A549 (cell line): ENCODE measurements around the gene ITPR3. TPM values are rescaled to one million over a fixed set of nuclear protein-coding genes. Genes with fewer than 3 reads are reported as not detected.

Source experiments
- ATAC-seq, 2 experiments: fragments of 200-7000 bp in 1 of 2; fragments of >200 bp in 1 of 2; cut with Nextera tagmentation in 1 of 2; cut with Tn5 transposase in 1 of 2; 3 replicates each; pipeline versions ENCODE4 v1.8.0 to v1.9.1; 2018 to 2020; ENCODE audit warnings: mild to moderate bottlenecking in 1 of 2, moderate library complexity in 1 of 2
- CTCF ChIA-PET: fragments of 300-600 bp; sonication (Branson Sonifier 250); formaldehyde crosslinking; extraction: SDS; loops from one replicate; lab custom pipeline; 2021; ENCODE audit warnings: antibody characterized with exemption, inconsistent platforms; lab: Yijun Ruan, JAX
- POLR2A ChIA-PET: fragments of 350-600 bp; formaldehyde crosslinking; extraction: SDS; loops from one replicate; lab custom pipeline; 2021; ENCODE audit warnings: antibody characterized with exemption, inconsistent platforms; lab: Yijun Ruan, JAX
- DNase-seq, 2 experiments: peaks; one replicate each; pipeline versions ENCODE4 v3.0.0 to v3.0.0-alpha.2; 2011 to 2016; ENCODE audit warnings: low read depth in 1 of 2, low spot score in 1 of 2
- FAIRE-seq: peaks from 2 replicates; lab custom pipeline; 2011; peaks lifted over from hg19 to GRCh38; lab: Jason Lieb, UNC
- H3K27ac ChIP-seq, 2 experiments: fragments of >200 bp; sonication (Bioruptor Twin); formaldehyde crosslinking; 3 replicates each; pipeline ENCODE4 v1.5.1; 2016 to 2017
- H3K4me1 ChIP-seq: fragments of >200 bp; sonication (Bioruptor Twin); formaldehyde crosslinking; 3 replicates; pipeline ENCODE4 v1.6.1; 2016
- H3K4me2 ChIP-seq: fragments of >200 bp; sonication (Bioruptor Twin); formaldehyde crosslinking; 3 replicates; pipeline ENCODE4 v1.6.1; 2016
- H3K4me3 ChIP-seq: fragments of >200 bp; sonication (Bioruptor Twin); formaldehyde crosslinking; 3 replicates; pipeline ENCODE4 v1.5.1; 2016
- H3K9me3 ChIP-seq: fragments of >200 bp; sonication (Bioruptor Twin); formaldehyde crosslinking; 3 replicates; pipeline ENCODE4 v1.6.1; 2016
- ATOH8 ChIP-seq: fragments of 250-450 bp; sonication (Bioruptor Pico); IDR thresholded peaks from 2 replicates; pipeline ENCODE4 v1.5.0; 2020; ENCODE audit warnings: low read depth, mild to moderate bottlenecking, moderate library complexity
- CBX2 ChIP-seq: fragments of 200-600 bp; sonication (generic); IDR thresholded peaks from 2 replicates; pipeline ENCODE4 v1.6.1; 2016; ENCODE audit warnings: low read depth, mild to moderate bottlenecking, borderline replicate concordance
- CHD4 ChIP-seq: fragments of 200-600 bp; sonication (generic); IDR thresholded peaks from 2 replicates; pipeline ENCODE4 v1.6.1; 2016; ENCODE audit warnings: antibody characterized with exemption, mild to moderate bottlenecking, borderline replicate concordance
- E2F6 ChIP-seq: IDR thresholded peaks from 2 replicates; pipeline ENCODE4 v1.6.1; 2012; ENCODE audit warnings: low read depth, borderline replicate concordance
- ELK1 ChIP-seq: fragments of 150-350 bp; IDR thresholded peaks from 2 replicates; pipeline ENCODE4 v1.6.1; 2014; ENCODE audit warnings: low read depth, mild to moderate bottlenecking, low read length
- EP300 ChIP-seq, 2 experiments: fragments of >200 bp; sonication (Bioruptor Twin); formaldehyde crosslinking; IDR thresholded peaks; 2 replicates in 1 of 2; 3 replicates in 1 of 2; pipeline ENCODE4 v1.6.1; 2016 to 2017
- FOXS1 ChIP-seq: fragments of 250-450 bp; sonication (Bioruptor Pico); IDR thresholded peaks from 2 replicates; pipeline ENCODE4 v1.5.0; 2020; ENCODE audit warnings: mild to moderate bottlenecking, moderate library complexity
- GATA3 ChIP-seq: IDR thresholded peaks from 2 replicates; pipeline ENCODE4 v1.6.1; 2012; ENCODE audit warnings: borderline replicate concordance
- HEYL ChIP-seq: fragments of 250-450 bp; sonication (Bioruptor Pico); IDR thresholded peaks from 2 replicates; pipeline ENCODE4 v1.8.0; 2021; ENCODE audit warnings: mild to moderate bottlenecking, moderate library complexity
- HOXA7 ChIP-seq: fragments of 250-450 bp; sonication (Bioruptor Pico); IDR thresholded peaks from 2 replicates; pipeline ENCODE4 v1.5.0; 2020; ENCODE audit warnings: mild to moderate bottlenecking, moderate library complexity
- HOXB13 ChIP-seq: fragments of 250-450 bp; sonication (Bioruptor Pico); IDR thresholded peaks from 2 replicates; pipeline ENCODE4 v1.5.0; 2020; ENCODE audit warnings: low read depth, mild to moderate bottlenecking, moderate library complexity
- HOXB5 ChIP-seq: fragments of 250-450 bp; sonication (Bioruptor Pico); IDR thresholded peaks from 2 replicates; pipeline ENCODE4 v1.5.0; 2020; ENCODE audit warnings: mild to moderate bottlenecking, moderate library complexity
- JUN ChIP-seq, 2 experiments: fragments of >200 bp; sonication (Bioruptor Twin); formaldehyde crosslinking; IDR thresholded peaks; 2 replicates in 1 of 2; 3 replicates in 1 of 2; pipeline ENCODE4 v1.6.1; 2016 to 2017
- KDM1A ChIP-seq: fragments of 200-600 bp; sonication (generic); IDR thresholded peaks from 2 replicates; pipeline ENCODE4 v1.6.1; 2016; ENCODE audit warnings: low read depth, mild to moderate bottlenecking
- MYC ChIP-seq: IDR thresholded peaks from 2 replicates; pipeline ENCODE4 v1.6.1; 2012; ENCODE audit warnings: mild to moderate bottlenecking, inconsistent platforms, low read length, improper control_type of control experiment, borderline replicate concordance
- NR3C1 ChIP-seq: fragments of >200 bp; sonication (Bioruptor Twin); formaldehyde crosslinking; IDR thresholded peaks from 3 replicates; pipeline ENCODE4 v1.6.1; 2017
- POLR2A ChIP-seq: IDR thresholded peaks from 2 replicates; pipeline ENCODE4 v1.6.1; 2012; ENCODE audit warnings: mild to moderate bottlenecking, low read length
- POLR2AphosphoS2 ChIP-seq: conservative IDR thresholded peaks from 2 replicates; pipeline ENCODE4 v1.6.1; 2012; ENCODE audit warnings: low read length, improper control_type of control experiment, inconsistent platforms
- RARB ChIP-seq: fragments of 250-450 bp; sonication (Bioruptor Pico); IDR thresholded peaks from 2 replicates; pipeline ENCODE4 v1.8.0; 2021; ENCODE audit warnings: mild to moderate bottlenecking, moderate library complexity
- REST ChIP-seq: fragments of 200-600 bp; sonication (generic); IDR thresholded peaks from 2 replicates; pipeline ENCODE4 v1.6.1; 2016; ENCODE audit warnings: antibody characterized with exemption, mild to moderate bottlenecking, moderate library complexity
- RFX5 ChIP-seq: fragments of 450-650 bp; IDR thresholded peaks from 2 replicates; pipeline ENCODE4 v1.7.1; 2014; ENCODE audit warnings: antibody characterized with exemption, mild to moderate bottlenecking, moderate library complexity
- SREBF2 ChIP-seq: fragments of 450-650 bp; IDR thresholded peaks from 2 replicates; pipeline ENCODE4 v1.6.1; 2014; ENCODE audit warnings: mild to moderate bottlenecking, moderate library complexity
- TFCP2L1 ChIP-seq: fragments of 250-450 bp; sonication (Bioruptor Pico); IDR thresholded peaks from 2 replicates; pipeline ENCODE4 v1.5.0; 2021; ENCODE audit warnings: mild to moderate bottlenecking
- ZC3H11A ChIP-seq: fragments of 450-650 bp; IDR thresholded peaks from 2 replicates; pipeline ENCODE4 v1.6.1; 2014; ENCODE audit warnings: antibody characterized with exemption, mild to moderate bottlenecking
- ZFP36 ChIP-seq: fragments of 450-650 bp; IDR thresholded peaks from 2 replicates; pipeline ENCODE4 v1.6.1; 2014; ENCODE audit warnings: borderline replicate concordance; ENCODE audit not compliant: partially characterized antibody
- ZNF302 ChIP-seq: fragments of 250-450 bp; sonication (Bioruptor Pico); IDR thresholded peaks from 2 replicates; pipeline ENCODE4 v1.9.0; 2021; ENCODE audit warnings: inconsistent platforms, mild to moderate bottlenecking, moderate library complexity
- WGBS: methylation state at CpG from one replicate; pipeline ENCODE4 v1.1.6; 2017; ENCODE audit errors: missing lambda C conversion rate; 5-methylcytosine and 5-hydroxymethylcytosine counted together
- polyA plus RNA-seq, 4 experiments: library from polyadenylated mRNA; depleted of rRNA in 3 of 4; stranded (reverse); fragments of >200 nt; fragmentation: RNase III in 1 of 4; extraction: RNeasy Plus Mini Kit Qiagen cat#74134 plus additional on column Dnase treatment in 1 of 4; gene quantifications; 2 replicates in 3 of 4; 3 replicates in 1 of 4; pipeline ENCODE4 v1.2.3, GENCODE V29; 2011 to 2017

Gene ITPR3
- polyA plus RNA-seq, 2 of the 4 experiments (the other 2 are of a cell fraction) = 17.6 to 20.8 TPM

GRCh38 chr6:33610779-33611732 is 10.1 kb upstream of the ITPR3 start:
- POLR2A ChIA-PET = no interaction called here
- Histone ChIP-seq H3K9me3 (no peaks in the 10 kb centered on the region), H3K4me1 (peaks cover 72% of the 10 kb centered on the region), H3K27ac (peak overlapping the region in 1 of 2 experiments; percentile 88; a peak in 3 of 6 replicates), H3K4me2 (no peak overlapping the region), H3K4me3 (no peak overlapping the region)
- TF ChIP-seq ZC3H11A (no peak), CBX2 (no peak), HOXB5 (CRISPR knock-in tag) (no peak), HOXB13 (no peak), NR3C1 (no peak), REST (no peak), HEYL (CRISPR knock-in tag) (no peak), ZFP36 (no peak), FOXS1 (CRISPR knock-in tag) (no peak), TFCP2L1 (CRISPR knock-in tag) (no peak)
- DNase-seq (no peak), FAIRE-seq (no peak), ATAC-seq (peak in 1 of 2 experiments; percentile 13; a peak in 1 of 6 replicates)
- WGBS = 92% methylated on average over 12 of the region's 22 CpGs
- CTCF ChIA-PET = interaction anchor here (0.6 to 2.2 kb wide), 7 partner anchors 21 to 91 kb away, joined by 3 to 13 read pairs (median 3); no protein-coding TSS in a partner anchor

- peak overlapping the region; percentile 36 for H3K4me2 ChIP-seq
Measured at GRCh38 chr6:33613146-33613794, 7.9 kb upstream of the ITPR3 start.

GRCh38 chr6:33613795-33614168 is 7.3 kb upstream of the ITPR3 start:
- H3K27ac ChIP-seq = peak overlapping the region; percentile 42 to 65; a peak in 4 of 6 replicates
- ChIA-PET POLR2A (no interaction called here), CTCF (interaction anchor here (0.6 to 2.7 kb wide), 7 partner anchors 11 to 56 kb away, joined by 3 to 10 read pairs (median 3); no protein-coding TSS in a partner anchor)
- DNase-seq (no peak), ATAC-seq (peak; percentile 33; a peak in 4 of 6 replicates), FAIRE-seq (no peak)
- no peak overlapping the region for H3K4me3 ChIP-seq
- H3K4me1 ChIP-seq = peaks cover 50% of the 10 kb centered on the region
- H3K4me2 ChIP-seq = peak overlapping the region; percentile 36
- no peaks in the 10 kb centered on the region for H3K9me3 ChIP-seq
- WGBS = 24% methylated on average over 4 of the region's 10 CpGs
- TF ChIP-seq TFCP2L1 (CRISPR knock-in tag) (no peak), NR3C1 (no peak), ATOH8 (CRISPR knock-in tag) (no peak), EP300 (IDR thresholded peaks at IDR 0.05) (no peak), HOXA7 (CRISPR knock-in tag) (no peak), E2F6 (no peak), POLR2AphosphoS2 (no peak), RARB (no peak), JUN (IDR thresholded peaks at IDR 0.05) (no peak), CHD4 (no peak), CBX2 (no peak), ELK1 (no peak), RFX5 (no peak), GATA3 (no peak), ZNF302 (no peak), KDM1A (no peak), MYC (no peak)

More at GRCh38 chr6:33613146-33613794, 7.9 kb upstream of the ITPR3 start:
- Histone ChIP-seq H3K4me3 (no peak overlapping the region), H3K27ac (peak overlapping the region; percentile 42 to 65; a peak in 4 of 6 replicates), H3K4me1 (peaks cover 56% of the 10 kb centered on the region), H3K9me3 (no peaks in the 10 kb centered on the region)
- ChIA-PET POLR2A (no interaction called here), CTCF (interaction anchor here (0.9 to 1.0 kb wide), 2 partner anchors 12 to 57 kb away, joined by 3 to 6 read pairs; no protein-coding TSS in a partner anchor)
- FAIRE-seq = no peak
- TF ChIP-seq GATA3 (no peak), KDM1A (no peak), POLR2A (no peak), SREBF2 (no peak)
- DNase-seq = no peak
- ATAC-seq = 0 out of 6 replicates have a peak, but pooled peaks of 1 of the 2 experiments have one; percentile 5
- 74% methylated on average over 7 of the region's 8 CpGs for WGBS
